ENCODE results near the gene TARBP2.
"Not testable (repeated sequence)": the region's sequence is repeated elsewhere in the genome, so short reads cannot be mapped to it uniquely, and the experiment has no call there.

Gene TARBP2

DNA sequence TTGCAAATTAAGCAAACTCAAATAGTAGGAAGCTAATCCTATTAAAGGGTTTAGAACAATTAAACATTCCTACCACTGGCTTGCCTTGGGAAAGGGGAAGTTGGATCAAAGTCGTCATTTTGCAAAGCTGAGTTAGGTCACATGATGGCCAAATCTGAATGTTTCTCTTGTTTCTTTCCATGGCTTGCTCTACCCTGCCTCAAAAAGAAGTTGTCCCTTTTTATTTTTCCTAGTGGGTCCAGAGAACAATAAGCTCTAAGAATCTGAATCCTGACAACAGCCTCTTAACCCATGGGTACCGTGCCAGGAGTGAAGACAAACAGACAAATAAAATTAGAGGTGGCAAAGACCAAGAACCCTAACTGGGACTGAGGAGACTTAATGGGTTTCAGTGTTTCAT, 32.4 kb downstream of the TARBP2 start:
- peaks cover 2 to 8% of the 10 kb centered on the region in 2 donors for H3K4me1 ChIP-seq (ENCODE audit: control insufficient read depth in 1 of 2, insufficient read depth in 2 of 2, low read length in 2 of 2)
- H3K27me3 ChIP-seq (ENCODE audit: control insufficient read depth in 1 of 2, insufficient read depth in 2 of 2, low read length in 2 of 2): no peaks in the 10 kb centered on the region
- no peaks in the 10 kb centered on the region for H3K9me3 ChIP-seq (ENCODE audit: control insufficient read depth in 1 of 2, low read length in 2 of 2)
- H3K4me3 ChIP-seq (ENCODE audit: low read depth in 1 of 2, low read length in 2 of 2): no peak overlapping the region
- peaks cover 43 to 69% of the 10 kb centered on the region in 2 donors for H3K36me3 ChIP-seq (ENCODE audit: control insufficient read depth in 1 of 2, insufficient read depth in 2 of 2, low read length in 2 of 2)
- no peak overlapping the region for H3K27ac ChIP-seq (ENCODE audit: low read depth, low read length)
- no peak overlapping the region for H3K9ac ChIP-seq (ENCODE audit: low read depth in 1 of 2, low read length in 2 of 2)

DNA sequence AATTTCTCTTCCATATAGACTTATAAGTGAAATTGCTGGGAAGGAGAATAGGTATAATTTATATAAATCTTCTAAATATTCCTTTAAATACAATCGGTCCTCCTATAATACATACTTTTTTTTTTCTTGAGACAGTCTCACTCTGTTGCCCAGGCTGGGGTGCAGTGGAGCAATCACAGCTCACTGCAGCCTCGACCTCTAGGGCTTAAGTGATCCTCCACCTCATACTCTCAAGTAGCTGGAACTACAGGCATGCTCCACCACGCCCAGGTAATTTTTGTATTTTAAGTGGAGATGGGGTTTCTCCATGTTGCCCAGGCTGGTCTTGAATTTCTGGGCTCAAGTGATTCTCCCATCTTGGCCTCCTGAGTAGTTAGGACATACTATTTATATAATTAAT, 35.9 kb downstream of the TARBP2 start:
- no peak overlapping the region for H3K4me3 ChIP-seq (ENCODE audit: low read depth in 1 of 2, low read length in 2 of 2)
- no peak overlapping the region for H3K9ac ChIP-seq (ENCODE audit: low read depth in 1 of 2, low read length in 2 of 2)
- no peaks in the 10 kb centered on the region for H3K27me3 ChIP-seq (ENCODE audit: control insufficient read depth in 1 of 2, insufficient read depth in 2 of 2, low read length in 2 of 2)
- H3K4me1 ChIP-seq (ENCODE audit: control insufficient read depth in 1 of 2, insufficient read depth in 2 of 2, low read length in 2 of 2): peaks cover 2 to 14% of the 10 kb centered on the region in 2 donors
- H3K9me3 ChIP-seq (ENCODE audit: control insufficient read depth in 1 of 2, low read length in 2 of 2): no peaks in the 10 kb centered on the region
- no peak overlapping the region for H3K27ac ChIP-seq (ENCODE audit: low read depth, low read length)
- H3K36me3 ChIP-seq (ENCODE audit: control insufficient read depth in 1 of 2, insufficient read depth in 2 of 2, low read length in 2 of 2): peaks cover 37 to 53% of the 10 kb centered on the region in 2 donors

DNA sequence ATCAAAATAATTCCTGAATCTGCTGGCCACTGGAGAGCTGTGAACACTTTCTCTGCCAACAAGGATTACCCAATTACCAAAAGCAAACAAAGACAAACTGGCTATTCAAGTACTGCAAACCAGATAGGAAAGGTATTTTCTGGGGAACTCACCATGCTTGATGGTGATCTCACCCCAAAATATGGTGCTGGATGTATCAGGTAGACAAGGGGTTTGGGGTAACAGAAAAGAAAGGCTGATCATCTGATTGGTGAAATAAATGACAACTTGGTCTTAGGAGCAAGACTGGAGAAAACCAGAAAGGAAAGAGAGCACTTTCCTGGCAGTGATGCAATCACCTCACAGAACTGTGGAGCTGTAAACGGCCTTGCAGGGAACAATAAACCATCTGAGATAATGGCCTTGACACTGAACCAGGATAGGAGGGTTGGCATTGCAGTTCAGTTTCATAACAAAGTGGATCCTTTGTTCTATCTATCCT, 37.2 kb downstream of the TARBP2 start:
- no peak overlapping the region for H3K27ac ChIP-seq (ENCODE audit: low read depth, low read length)
- H3K9ac ChIP-seq (ENCODE audit: low read depth in 1 of 2, low read length in 2 of 2): no peak overlapping the region
- peaks cover 2 to 14% of the 10 kb centered on the region in 2 donors for H3K4me1 ChIP-seq (ENCODE audit: control insufficient read depth in 1 of 2, insufficient read depth in 2 of 2, low read length in 2 of 2)
- H3K9me3 ChIP-seq (ENCODE audit: control insufficient read depth in 1 of 2, low read length in 2 of 2): no peaks in the 10 kb centered on the region
- no peak overlapping the region for H3K4me3 ChIP-seq (ENCODE audit: low read depth in 1 of 2, low read length in 2 of 2)
- H3K36me3 ChIP-seq (ENCODE audit: control insufficient read depth in 1 of 2, insufficient read depth in 2 of 2, low read length in 2 of 2): peaks cover 27 to 49% of the 10 kb centered on the region in 2 donors
- no peaks in the 10 kb centered on the region for H3K27me3 ChIP-seq (ENCODE audit: control insufficient read depth in 1 of 2, insufficient read depth in 2 of 2, low read length in 2 of 2)

DNA sequence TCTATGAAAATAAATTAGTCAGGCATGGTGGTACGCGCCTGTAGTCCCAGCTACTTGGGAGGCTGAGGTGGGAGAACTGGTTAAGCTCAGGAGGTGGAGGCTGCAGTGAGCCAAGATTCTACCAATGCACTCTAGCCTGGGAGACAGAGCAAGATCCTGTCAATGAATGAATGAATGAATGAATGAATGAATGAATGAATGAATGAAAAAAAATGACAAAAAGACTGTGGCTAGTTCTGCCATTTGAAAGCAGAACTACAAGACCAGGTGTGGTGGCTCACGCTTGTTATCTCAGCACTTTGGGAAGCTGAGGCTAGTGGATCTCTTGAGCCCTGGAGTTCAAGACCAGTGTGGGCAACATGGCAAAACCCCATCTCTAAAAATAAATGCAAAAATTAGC, 38.4 kb downstream of the TARBP2 start:
- Histone ChIP-seq H3K36me3 (ENCODE audit: control insufficient read depth in 1 of 2, insufficient read depth in 2 of 2, low read length in 2 of 2) (peaks cover 20 to 38% of the 10 kb centered on the region in 2 donors), H3K9me3 (ENCODE audit: control insufficient read depth in 1 of 2, low read length in 2 of 2) (no peaks in the 10 kb centered on the region), H3K4me1 (ENCODE audit: control insufficient read depth in 1 of 2, insufficient read depth in 2 of 2, low read length in 2 of 2) (peaks cover 2 to 19% of the 10 kb centered on the region in 2 donors), H3K9ac (ENCODE audit: low read depth in 1 of 2, low read length in 2 of 2) (no peak overlapping the region), H3K4me3 (ENCODE audit: low read depth in 1 of 2, low read length in 2 of 2) (no peak overlapping the region), H3K27ac (ENCODE audit: low read depth, low read length) (no peak overlapping the region), H3K27me3 (ENCODE audit: control insufficient read depth in 1 of 2, insufficient read depth in 2 of 2, low read length in 2 of 2) (no peaks in the 10 kb centered on the region)

DNA sequence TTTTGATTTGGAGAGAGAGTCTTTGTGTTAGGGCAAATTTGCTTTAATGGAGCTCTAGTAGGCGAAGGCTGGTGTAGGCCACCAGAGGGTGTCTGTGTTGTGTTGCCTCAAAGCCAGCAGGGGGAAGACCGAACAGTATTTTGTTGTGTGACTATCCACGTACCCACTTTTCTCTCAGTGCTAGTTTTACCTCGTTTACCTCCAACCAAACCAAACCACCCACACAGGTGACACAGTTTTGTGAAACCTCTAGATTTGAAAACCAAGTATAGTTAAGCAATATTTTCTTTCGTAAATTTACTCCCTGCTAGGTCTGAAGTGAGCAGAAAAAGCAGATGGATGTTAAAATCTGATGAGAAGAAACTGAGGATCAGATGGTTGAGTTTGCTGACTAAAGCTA, 42.5 kb downstream of the TARBP2 start:
- peaks cover 7 to 18% of the 10 kb centered on the region in 2 donors for H3K36me3 ChIP-seq (ENCODE audit: control insufficient read depth in 1 of 2, insufficient read depth in 2 of 2, low read length in 2 of 2)
- H3K4me3 ChIP-seq (ENCODE audit: low read depth in 1 of 2, low read length in 2 of 2): no peak overlapping the region
- peaks cover 0 to 11% of the 10 kb centered on the region in 2 donors for H3K4me1 ChIP-seq (ENCODE audit: control insufficient read depth in 1 of 2, insufficient read depth in 2 of 2, low read length in 2 of 2)
- no peak overlapping the region for H3K27ac ChIP-seq (ENCODE audit: low read depth, low read length)
- H3K27me3 ChIP-seq (ENCODE audit: control insufficient read depth in 1 of 2, insufficient read depth in 2 of 2, low read length in 2 of 2): no peaks in the 10 kb centered on the region
- H3K9ac ChIP-seq (ENCODE audit: low read depth in 1 of 2, low read length in 2 of 2): peak overlapping the region in 1 of 2 donors; percentile 13
- H3K9me3 ChIP-seq (ENCODE audit: control insufficient read depth in 1 of 2, low read length in 2 of 2): no peaks in the 10 kb centered on the region

DNA sequence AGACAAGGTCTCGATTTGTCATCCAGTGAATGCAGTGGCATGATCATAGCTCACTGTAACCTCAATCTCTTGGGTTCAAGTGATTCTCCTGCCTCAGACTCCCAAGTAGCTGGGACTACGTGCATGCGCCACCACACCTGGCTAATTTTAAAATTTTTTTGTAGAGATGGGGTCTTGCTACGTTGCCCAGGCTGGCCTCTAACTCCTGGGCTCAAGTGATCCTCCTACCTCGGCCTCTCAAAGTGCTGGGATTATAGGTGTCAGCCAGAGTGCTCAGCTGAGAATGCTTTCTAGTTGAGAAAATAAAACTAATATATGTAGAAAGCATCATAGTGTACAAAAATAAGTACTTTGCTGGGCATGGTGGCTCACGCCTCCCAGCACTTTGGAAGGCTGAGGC, 47.3 kb downstream of the TARBP2 start:
- H3K9me3 ChIP-seq (ENCODE audit: control insufficient read depth in 1 of 2, low read length in 2 of 2); H3K4me1 ChIP-seq (ENCODE audit: control insufficient read depth in 1 of 2, insufficient read depth in 2 of 2, low read length in 2 of 2); H3K4me3 ChIP-seq (ENCODE audit: low read depth in 1 of 2, low read length in 2 of 2); H3K27ac ChIP-seq (ENCODE audit: low read depth, low read length); H3K9ac ChIP-seq (ENCODE audit: low read depth in 1 of 2, low read length in 2 of 2); H3K27me3 ChIP-seq (ENCODE audit: control insufficient read depth in 1 of 2, insufficient read depth in 2 of 2, low read length in 2 of 2): not testable (repeated sequence)
- H3K36me3 ChIP-seq (ENCODE audit: control insufficient read depth in 1 of 2, insufficient read depth in 2 of 2, low read length in 2 of 2): peaks cover 21 to 29% of the 10 kb centered on the region in 2 donors

DNA sequence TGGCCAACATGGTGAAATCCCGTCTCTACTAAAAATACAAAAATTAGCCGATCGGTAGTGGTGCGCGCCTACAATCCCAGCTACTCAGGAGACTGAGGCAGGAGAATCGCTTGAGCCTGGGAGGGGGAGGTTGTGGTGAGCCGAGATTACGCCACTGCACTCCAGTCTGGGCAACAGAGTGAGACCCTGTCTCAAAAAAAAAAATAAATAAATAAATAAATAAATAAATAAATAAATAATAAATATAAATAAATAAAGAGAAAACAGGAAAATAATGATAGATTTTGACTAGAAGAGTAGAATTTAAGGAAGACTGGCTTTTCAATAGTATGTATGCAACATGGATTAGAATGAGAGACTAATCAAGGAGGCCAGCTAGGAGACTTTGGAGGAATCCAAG, 49.0 kb downstream of the TARBP2 start:
- not testable (repeated sequence) for H3K27me3 ChIP-seq (ENCODE audit: control insufficient read depth in 1 of 2, insufficient read depth in 2 of 2, low read length in 2 of 2); H3K4me3 ChIP-seq (ENCODE audit: low read depth in 1 of 2, low read length in 2 of 2); H3K4me1 ChIP-seq (ENCODE audit: control insufficient read depth in 1 of 2, insufficient read depth in 2 of 2, low read length in 2 of 2); H3K27ac ChIP-seq (ENCODE audit: low read depth, low read length); H3K9me3 ChIP-seq (ENCODE audit: control insufficient read depth in 1 of 2, low read length in 2 of 2); H3K9ac ChIP-seq (ENCODE audit: low read depth in 1 of 2, low read length in 2 of 2)
- H3K36me3 ChIP-seq (ENCODE audit: control insufficient read depth in 1 of 2, insufficient read depth in 2 of 2, low read length in 2 of 2): peaks cover 21 to 29% of the 10 kb centered on the region in 2 donors

DNA sequence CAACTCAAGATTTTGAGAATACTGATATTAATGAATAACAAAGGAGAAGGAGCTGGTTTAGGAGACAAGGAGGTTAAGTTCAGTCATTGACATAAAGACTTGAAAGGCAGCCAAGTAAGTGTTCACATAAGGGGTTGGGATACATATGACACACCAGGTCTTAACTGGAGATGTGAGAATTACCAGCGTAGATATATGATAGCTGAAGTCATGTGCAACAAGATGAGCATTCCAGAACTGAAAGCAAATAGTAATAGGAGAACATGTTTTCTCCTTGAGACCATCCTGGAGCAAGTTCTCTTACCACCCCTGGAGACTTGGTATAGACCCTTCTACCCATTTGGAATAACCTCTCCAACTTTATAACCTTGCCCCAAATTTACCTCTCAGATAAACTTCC, 49.5 kb downstream of the TARBP2 start:
- H3K9ac ChIP-seq (ENCODE audit: low read depth in 1 of 2, low read length in 2 of 2): no peak overlapping the region
- H3K4me3 ChIP-seq (ENCODE audit: low read depth in 1 of 2, low read length in 2 of 2): no peak overlapping the region
- H3K27me3 ChIP-seq (ENCODE audit: control insufficient read depth in 1 of 2, insufficient read depth in 2 of 2, low read length in 2 of 2): no peaks in the 10 kb centered on the region
- no peak overlapping the region for H3K27ac ChIP-seq (ENCODE audit: low read depth, low read length)
- H3K36me3 ChIP-seq (ENCODE audit: control insufficient read depth in 1 of 2, insufficient read depth in 2 of 2, low read length in 2 of 2): peaks cover 21 to 29% of the 10 kb centered on the region in 2 donors
- no peaks in the 10 kb centered on the region for H3K4me1 ChIP-seq (ENCODE audit: control insufficient read depth in 1 of 2, insufficient read depth in 2 of 2, low read length in 2 of 2)
- no peaks in the 10 kb centered on the region for H3K9me3 ChIP-seq (ENCODE audit: control insufficient read depth in 1 of 2, low read length in 2 of 2)

DNA sequence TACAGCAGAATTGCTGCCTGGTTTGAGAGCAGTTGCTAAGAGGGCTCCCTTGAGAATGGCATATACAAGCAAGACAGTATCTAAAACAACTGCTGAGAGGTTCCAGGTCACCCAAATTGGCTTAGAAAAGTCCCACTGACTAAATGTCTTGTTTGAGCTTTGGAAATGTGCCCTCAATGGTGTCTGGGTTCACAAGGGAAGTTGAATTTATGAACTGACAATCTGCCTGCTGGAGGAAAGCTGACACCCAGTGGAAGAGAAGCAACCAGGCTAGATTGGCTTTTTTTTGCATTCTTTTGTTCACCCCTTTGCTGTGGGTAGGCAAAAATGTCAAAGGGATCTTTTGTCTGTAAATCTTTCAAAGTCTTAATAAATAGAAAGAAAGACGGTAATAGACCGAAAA, 50.8 kb downstream of the TARBP2 start:
- Histone ChIP-seq H3K27me3 (ENCODE audit: control insufficient read depth in 1 of 2, insufficient read depth in 2 of 2, low read length in 2 of 2) (no peaks in the 10 kb centered on the region), H3K9ac (ENCODE audit: low read depth in 1 of 2, low read length in 2 of 2) (no peak overlapping the region), H3K4me3 (ENCODE audit: low read depth in 1 of 2, low read length in 2 of 2) (no peak overlapping the region), H3K36me3 (ENCODE audit: control insufficient read depth in 1 of 2, insufficient read depth in 2 of 2, low read length in 2 of 2) (peaks cover 21 to 29% of the 10 kb centered on the region in 2 donors), H3K9me3 (ENCODE audit: control insufficient read depth in 1 of 2, low read length in 2 of 2) (no peaks in the 10 kb centered on the region), H3K27ac (ENCODE audit: low read depth, low read length) (no peak overlapping the region), H3K4me1 (ENCODE audit: control insufficient read depth in 1 of 2, insufficient read depth in 2 of 2, low read length in 2 of 2) (no peaks in the 10 kb centered on the region)

DNA sequence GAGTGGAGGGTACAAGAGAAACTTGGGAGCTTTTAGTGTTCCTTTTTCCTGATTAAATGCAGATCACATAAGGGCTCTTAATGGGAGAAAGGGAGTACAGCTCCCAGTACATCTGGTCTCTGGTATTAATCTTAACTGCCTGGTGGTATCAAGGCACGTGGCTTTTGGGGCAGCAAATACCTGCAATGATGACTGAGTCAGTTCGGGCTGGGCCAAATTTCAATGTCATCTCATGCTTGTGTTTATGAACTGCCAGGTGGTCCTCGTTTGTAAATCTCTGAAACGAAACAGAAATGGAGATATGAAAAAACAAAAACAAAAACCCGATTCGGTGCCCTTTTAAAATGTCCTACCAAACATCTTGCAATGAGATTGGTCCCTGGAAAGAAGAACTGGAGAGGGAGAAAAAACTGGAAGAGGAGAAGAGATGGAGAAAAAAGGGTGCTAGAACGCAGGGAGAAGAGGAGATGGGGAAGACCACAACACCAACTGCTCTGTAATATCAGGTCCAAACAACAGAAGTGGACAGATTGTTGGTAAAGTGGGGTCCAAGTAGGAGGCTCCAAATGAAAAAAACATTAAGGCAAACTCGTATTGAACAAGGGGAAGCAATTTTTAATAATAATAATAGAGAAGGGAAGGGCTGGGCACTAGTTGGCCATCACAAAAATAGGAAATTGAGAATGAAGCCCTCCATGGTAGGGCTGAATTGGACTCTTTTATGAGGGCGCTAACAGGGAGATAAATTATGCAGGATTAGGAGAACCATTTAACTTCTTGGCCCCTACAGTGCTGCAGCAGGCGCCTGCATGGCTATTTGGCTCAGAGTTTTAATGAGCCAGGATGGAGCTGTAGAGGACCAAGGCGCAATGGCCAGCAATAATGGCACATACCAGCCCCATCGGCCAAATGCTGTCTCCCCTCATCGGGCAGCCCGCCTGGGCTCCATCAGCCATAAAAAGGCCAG, 51.6 kb downstream of the TARBP2 start:
- Histone ChIP-seq H3K4me1 (ENCODE audit: control insufficient read depth in 1 of 2, insufficient read depth in 2 of 2, low read length in 2 of 2) (no peaks in the 10 kb centered on the region), H3K9me3 (ENCODE audit: control insufficient read depth in 1 of 2, low read length in 2 of 2) (no peaks in the 10 kb centered on the region), H3K27me3 (ENCODE audit: control insufficient read depth in 1 of 2, insufficient read depth in 2 of 2, low read length in 2 of 2) (no peaks in the 10 kb centered on the region), H3K36me3 (ENCODE audit: control insufficient read depth in 1 of 2, insufficient read depth in 2 of 2, low read length in 2 of 2) (peaks cover 21 to 27% of the 10 kb centered on the region in 2 donors), H3K27ac (ENCODE audit: low read depth, low read length) (no peak overlapping the region), H3K4me3 (ENCODE audit: low read depth in 1 of 2, low read length in 2 of 2) (no peak overlapping the region), H3K9ac (ENCODE audit: low read depth in 1 of 2, low read length in 2 of 2) (no peak overlapping the region)
